Endothelial cell of umbilical vein (primary cell): ENCODE data around the gene SCAPER. TPM values are rescaled to one million over a fixed set of nuclear protein-coding genes. Genes with fewer than 3 reads are reported as not detected.

Experiments used
- BruUV-seq: library from RNA; stranded (reverse); fragments of 400-500 nt; replicated peaks from 2 replicates; lab custom pipeline; 2021; lab: Mats Ljungman, UMichigan
- CTCF ChIA-PET: fragments of 300-600, 350-600 bp; sonication (Branson Sonifier 250); formaldehyde crosslinking; loops from one replicate; lab custom pipeline; 2021; ENCODE audit warnings: antibody characterized with exemption, inconsistent platforms; lab: Charles Lee
- POLR2A ChIA-PET: fragments of 300-600, 350-600 bp; sonication (Branson Sonifier 250); formaldehyde crosslinking; loops from one replicate; lab custom pipeline; 2021; ENCODE audit warnings: antibody characterized with exemption, inconsistent platforms; lab: Charles Lee
- DNase-seq: peaks from one replicate; pipeline ENCODE4 v3.0.0-alpha.2; 2011; ENCODE audit warnings: low read depth, low spot score
- FAIRE-seq: peaks from 2 replicates; lab custom pipeline; 2011; peaks lifted over from hg19 to GRCh38; lab: Jason Lieb, UNC
- H2AFZ ChIP-seq: 2 replicates; pipeline ENCODE4 v1.6.0; 2012; ENCODE audit warnings: low read depth, low read length, control low read depth, inconsistent platforms
- H3K27ac ChIP-seq: 2 replicates; pipeline ENCODE4 v1.5.1; 2011; ENCODE audit warnings: low read depth, mild to moderate bottlenecking, control low read depth, low read length, moderate library complexity; ENCODE audit not compliant: insufficient read depth
- H3K27me3 ChIP-seq, 2 experiments: 2 replicates each; pipeline versions ENCODE4 v1.6.0 to v1.6.1; 2011; ENCODE audit warnings: low read length in 2 of 2, mixed read lengths in 1 of 2; ENCODE audit not compliant: control insufficient read depth in 2 of 2, insufficient read depth in 2 of 2
- H3K36me3 ChIP-seq, 2 experiments: 2 replicates in 1 of 2; 3 replicates in 1 of 2; pipeline ENCODE4 v1.5.1; 2011; ENCODE audit warnings: low read length in 2 of 2, mild to moderate bottlenecking in 1 of 2, moderate library complexity in 1 of 2; ENCODE audit not compliant: control insufficient read depth in 2 of 2, insufficient read depth in 2 of 2; ENCODE audit errors: extremely low read depth in 1 of 2
- H3K4me1 ChIP-seq: 3 replicates; pipeline ENCODE4 v1.5.1; 2011; ENCODE audit warnings: mild to moderate bottlenecking, low read length; ENCODE audit not compliant: control insufficient read depth, insufficient read depth; ENCODE audit errors: extremely low read depth
- H3K4me2 ChIP-seq: 2 replicates; pipeline ENCODE4 v1.6.1; 2011; ENCODE audit warnings: low read length, control low read depth, mixed read lengths; ENCODE audit not compliant: insufficient read depth
- H3K4me3 ChIP-seq, 3 experiments: fragments of 200-600 bp in 1 of 3; sonication (generic), shearing (Covaris generic) in 1 of 3; replicated peaks in 1 of 3; 2 replicates each; pipeline ENCODE4 v1.5.1; 2011 to 2016; ENCODE audit warnings: control low read depth in 3 of 3, low read length in 3 of 3, mild to moderate bottlenecking in 2 of 3, inconsistent platforms in 1 of 3, low read depth in 1 of 3, moderate library complexity in 1 of 3; ENCODE audit not compliant: insufficient read depth in 1 of 3
- H3K79me2 ChIP-seq: 2 replicates; pipeline ENCODE4 v1.6.0; 2012; ENCODE audit warnings: low read length, inconsistent platforms; ENCODE audit not compliant: control insufficient read depth, insufficient read depth
- H3K9ac ChIP-seq: replicated peaks from 2 replicates; pipeline ENCODE3; 2011; ENCODE audit warnings: low read length, control low read depth; ENCODE audit not compliant: insufficient read depth; ENCODE audit errors: extremely low read depth
- H3K9me1 ChIP-seq: replicated peaks from 3 replicates; pipeline ENCODE4 v1.6.0; 2011; ENCODE audit warnings: mild to moderate bottlenecking, low read length; ENCODE audit not compliant: control insufficient read depth, insufficient read depth; ENCODE audit errors: extremely low read depth
- H3K9me3 ChIP-seq: replicated peaks from 2 replicates; pipeline ENCODE4 v1.5.1; 2012; ENCODE audit warnings: low read length, inconsistent platforms; ENCODE audit not compliant: control insufficient read depth, insufficient read depth
- H4K20me1 ChIP-seq: replicated peaks from 2 replicates; pipeline ENCODE3; 2011; ENCODE audit warnings: mild to moderate bottlenecking, low read length; ENCODE audit not compliant: control insufficient read depth, insufficient read depth; ENCODE audit errors: extremely low read depth
- EZH2 ChIP-seq: IDR thresholded peaks from 2 replicates; pipeline ENCODE4 v1.6.1; 2012; ENCODE audit warnings: borderline replicate concordance, low read depth, mild to moderate bottlenecking, moderate library complexity, low read length, inconsistent platforms; ENCODE audit not compliant: severe bottlenecking
- FOS ChIP-seq: IDR thresholded peaks from 2 replicates; pipeline ENCODE4 v1.6.1; 2011; ENCODE audit warnings: mild to moderate bottlenecking, low read length, moderate library complexity, borderline replicate concordance; ENCODE audit not compliant: insufficient read depth
- GATA2 ChIP-seq: IDR thresholded peaks from 2 replicates; pipeline ENCODE4 v1.7.0; 2011; ENCODE audit warnings: low read depth, mild to moderate bottlenecking, moderate library complexity, mixed read lengths, low read length; ENCODE audit not compliant: insufficient read length, insufficient read depth
- JUN ChIP-seq: IDR thresholded peaks from 2 replicates; pipeline ENCODE4 v1.6.1; 2011; ENCODE audit warnings: borderline replicate concordance, low read depth; ENCODE audit not compliant: insufficient read length, insufficient read depth
- MYC ChIP-seq: IDR thresholded peaks from one replicate; pipeline ENCODE4 v1.6.1; 2011; ENCODE audit warnings: mild to moderate bottlenecking, low read depth, low read length
- POLR2A ChIP-seq: IDR thresholded peaks from 2 replicates; pipeline ENCODE4 v1.6.1; 2012; ENCODE audit warnings: low read depth, mild to moderate bottlenecking, control low read depth, low read length
- POLR2AphosphoS5 ChIP-seq: IDR thresholded peaks from 2 replicates; pipeline ENCODE4 v1.6.1; 2012; ENCODE audit warnings: low read depth, mild to moderate bottlenecking, control low read depth, low read length, moderate library complexity; ENCODE audit not compliant: insufficient read depth
- dilution Hi-C: fragments of 300-500 bp; cut with MboI; formaldehyde crosslinking; loops from one replicate; pipeline ENCODE4 v1.15.0; 2019; ENCODE audit warnings: low sequenced_read_pairs; ENCODE audit not compliant: extremely low pct_ligation_motif_present
- intact Hi-C: fragments of 100-400 bp; cut with micrococcal nuclease; formaldehyde crosslinking; loops from one replicate; pipeline ENCODE4 v1.10.0; 2022
- polyA plus RNA-seq, 4 experiments: library from polyadenylated mRNA; depleted of rRNA in 3 of 4; stranded (reverse) in 3 of 4; unstranded in 1 of 4; fragments of >200 nt; gene quantifications; 2 replicates each; pipeline versions ENCODE4 v1.2.1 to v1.2.3, GENCODE V29; 2011 to 2012; ENCODE audit warnings: missing spikeins in 1 of 4
- total RNA-seq: library from RNA; stranded (reverse); gene quantifications from 2 replicates; pipeline ENCODE4 v1.2.3, GENCODE V29; 2021
- TF ChIP-seq, protein P1 (sequence below): IDR thresholded peaks from 2 replicates; pipeline ENCODE4 v1.6.1; 2011; ENCODE audit not compliant: insufficient read depth, insufficient read length
- TF ChIP-seq, protein P2 (sequence below), 2 donors: IDR thresholded peaks; 1 replicate in 1 of 2; 2 replicates in 1 of 2; pipeline ENCODE4 v1.5.1; 2011; ENCODE audit warnings: low read length in 2 of 2, mild to moderate bottlenecking in 2 of 2, moderate library complexity in 2 of 2, control low read depth in 1 of 2, inconsistent platforms in 1 of 2, low read depth in 1 of 2; ENCODE audit not compliant: insufficient read depth in 1 of 2; ENCODE audit errors: extremely low read depth in 1 of 2

The SCAPER gene
- total and polyA plus RNA-seq, 2 donors (not counting 3 experiments of a cell fraction or from before 2014, with no cell fraction given), result 2.7 to 12.7 TPM

DNA sequence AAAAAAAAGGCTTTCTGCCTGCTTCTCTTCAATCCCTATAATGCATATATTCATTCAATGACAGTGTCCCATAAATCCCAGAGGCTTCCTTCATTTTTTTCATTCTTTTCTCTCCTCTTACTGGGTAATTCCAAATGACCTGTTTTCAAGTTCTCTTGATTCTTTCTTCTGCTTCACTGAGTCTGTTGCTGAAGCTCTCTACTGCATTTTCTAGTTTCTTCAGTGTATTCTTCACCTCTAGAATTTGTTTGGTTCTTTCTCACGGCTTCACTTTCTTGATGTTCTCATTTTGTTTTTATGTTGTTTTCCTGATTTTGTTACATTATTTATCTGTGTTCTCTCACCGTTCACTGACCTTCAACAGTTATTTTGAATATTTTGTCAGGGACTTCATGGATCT, 141.6 kb downstream of the SCAPER start:
- no peaks in the 10 kb centered on the region for H4K20me1 ChIP-seq
- H3K4me1 ChIP-seq, result no peaks in the 10 kb centered on the region
- dilution Hi-C loops, result no loop called here
- no peaks in the 10 kb centered on the region for H3K27me3 ChIP-seq
- CTCF ChIA-PET, result interaction anchor here (0.7 kb wide), 1 partner anchor 29 kb away, joined by 3 read pairs; no protein-coding TSS in a partner anchor
- H3K9me1 ChIP-seq, result no peaks in the 10 kb centered on the region
- H3K27ac ChIP-seq, result no peak overlapping the region
- no peaks in the 10 kb centered on the region for H3K9me3 ChIP-seq
- no peak overlapping the region for H2AFZ ChIP-seq
- no TSS peak for BruUV-seq
- H3K4me2 ChIP-seq, result no peak overlapping the region
- peaks cover 0 to 2% of the 10 kb centered on the region in 2 experiments for H3K36me3 ChIP-seq
- TF ChIP-seq, protein P1, sequence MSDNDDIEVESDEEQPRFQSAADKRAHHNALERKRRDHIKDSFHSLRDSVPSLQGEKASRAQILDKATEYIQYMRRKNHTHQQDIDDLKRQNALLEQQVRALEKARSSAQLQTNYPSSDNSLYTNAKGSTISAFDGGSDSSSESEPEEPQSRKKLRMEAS, result no peak
- TF ChIP-seq FOS (no peak), POLR2A (no peak), JUN (no peak), MYC (no peak), POLR2AphosphoS5 (no peak), EZH2 (no peak), GATA2 (no peak)
- TF ChIP-seq, protein P2, sequence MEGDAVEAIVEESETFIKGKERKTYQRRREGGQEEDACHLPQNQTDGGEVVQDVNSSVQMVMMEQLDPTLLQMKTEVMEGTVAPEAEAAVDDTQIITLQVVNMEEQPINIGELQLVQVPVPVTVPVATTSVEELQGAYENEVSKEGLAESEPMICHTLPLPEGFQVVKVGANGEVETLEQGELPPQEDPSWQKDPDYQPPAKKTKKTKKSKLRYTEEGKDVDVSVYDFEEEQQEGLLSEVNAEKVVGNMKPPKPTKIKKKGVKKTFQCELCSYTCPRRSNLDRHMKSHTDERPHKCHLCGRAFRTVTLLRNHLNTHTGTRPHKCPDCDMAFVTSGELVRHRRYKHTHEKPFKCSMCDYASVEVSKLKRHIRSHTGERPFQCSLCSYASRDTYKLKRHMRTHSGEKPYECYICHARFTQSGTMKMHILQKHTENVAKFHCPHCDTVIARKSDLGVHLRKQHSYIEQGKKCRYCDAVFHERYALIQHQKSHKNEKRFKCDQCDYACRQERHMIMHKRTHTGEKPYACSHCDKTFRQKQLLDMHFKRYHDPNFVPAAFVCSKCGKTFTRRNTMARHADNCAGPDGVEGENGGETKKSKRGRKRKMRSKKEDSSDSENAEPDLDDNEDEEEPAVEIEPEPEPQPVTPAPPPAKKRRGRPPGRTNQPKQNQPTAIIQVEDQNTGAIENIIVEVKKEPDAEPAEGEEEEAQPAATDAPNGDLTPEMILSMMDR (IDR thresholded peaks at IDR 0.05; ENCODE audit: extremely low read depth in 1 of 2, insufficient read depth in 1 of 2, low read depth in 1 of 2, low read length in 2 of 2), result no peak
- no peak overlapping the region for H3K9ac ChIP-seq
- H3K79me2 ChIP-seq, result no peaks in the 10 kb centered on the region
- POLR2A ChIA-PET, result no interaction called here
- intact Hi-C loops, result no loop called here
- no peak for DNase-seq
- no peak for FAIRE-seq
- H3K4me3 ChIP-seq, result no peak overlapping the region
